KMS-11 (cell line): ENCODE measurements around the gene RALGAPA2.

Experiments used
- H2AFZ ChIP-seq: fragments of 200-600 bp; sonication (generic); 2 replicates; pipeline ENCODE4 v1.6.1; 2016; ENCODE audit warnings: antibody characterized with exemption, mixed run types, low read depth
- H3K27ac ChIP-seq: fragments of 200-600 bp; sonication (generic); 2 replicates; pipeline ENCODE4 v1.6.1; 2016; ENCODE audit warnings: mild to moderate bottlenecking, mixed run types
- H3K27me3 ChIP-seq: fragments of 200-600 bp; sonication (generic); 2 replicates; pipeline ENCODE4 v1.6.1; 2017; ENCODE audit warnings: mild to moderate bottlenecking, low read depth, mixed run types, moderate library complexity; ENCODE audit not compliant: insufficient read depth
- H3K36me3 ChIP-seq: fragments of 200-600 bp; sonication (generic); 2 replicates; pipeline ENCODE4 v1.6.1; 2017; ENCODE audit warnings: mild to moderate bottlenecking, mixed run types; ENCODE audit not compliant: insufficient read depth
- H3K4me1 ChIP-seq: fragments of 200-600 bp; sonication (generic); 2 replicates; pipeline ENCODE4 v1.6.1; 2016; ENCODE audit warnings: mild to moderate bottlenecking, low read depth, mixed run types; ENCODE audit not compliant: poor library complexity, severe bottlenecking
- H3K4me2 ChIP-seq: fragments of 200-600 bp; sonication (generic); 2 replicates; pipeline ENCODE4 v1.7.0; 2016; ENCODE audit warnings: mild to moderate bottlenecking, mixed run types
- H3K4me3 ChIP-seq: fragments of 200-600 bp; sonication (generic); IDR thresholded peaks from 2 replicates; pipeline ENCODE4 v1.6.1; 2017; ENCODE audit warnings: low read depth, low read length, mixed read lengths; ENCODE audit not compliant: insufficient read depth
- H3K79me2 ChIP-seq: fragments of 200-600 bp; sonication (generic); 2 replicates; pipeline ENCODE4 v1.6.1; 2016; ENCODE audit warnings: low read depth, mixed run types; ENCODE audit not compliant: insufficient read depth
- H3K9ac ChIP-seq: fragments of 200-600 bp; sonication (generic); 2 replicates; pipeline ENCODE4 v1.6.1; 2016; ENCODE audit warnings: mild to moderate bottlenecking, mixed run types
- H4K20me1 ChIP-seq: fragments of 200-600 bp; sonication (generic); 2 replicates; pipeline ENCODE4 v1.6.1; 2016; ENCODE audit warnings: mild to moderate bottlenecking, mixed run types; ENCODE audit not compliant: insufficient read depth
- CTCF ChIP-seq: fragments of 200-600 bp; sonication (generic); conservative IDR thresholded peaks from 2 replicates; pipeline ENCODE4 v1.6.1; 2017; ENCODE audit warnings: low read depth, mild to moderate bottlenecking, antibody characterized with exemption, low read length, moderate library complexity, mixed read lengths

The RALGAPA2 gene

GRCh38 chr20:20567712-20568111 is 144.7 kb downstream of the RALGAPA2 start:
- H3K79me2 ChIP-seq: no peaks in the 10 kb centered on the region

GRCh38 chr20:20566516-20566915 is 145.9 kb downstream of the RALGAPA2 start:
- H3K36me3 ChIP-seq: no peaks in the 10 kb centered on the region
- H3K4me2 ChIP-seq: no peak overlapping the region
- no peak overlapping the region for H3K4me3 ChIP-seq
- no peaks in the 10 kb centered on the region for H3K79me2 ChIP-seq
- no peak overlapping the region for H3K27ac ChIP-seq
- H2AFZ ChIP-seq: no peak overlapping the region
- peaks cover 17% of the 10 kb centered on the region for H3K4me1 ChIP-seq
- H3K27me3 ChIP-seq: peaks cover 5% of the 10 kb centered on the region; the same call in 1 of the 2 replicates
- no peak overlapping the region for H3K9ac ChIP-seq
- no peak for TF ChIP-seq CTCF
- no peaks in the 10 kb centered on the region for H4K20me1 ChIP-seq

More at GRCh38 chr20:20567712-20568111, 144.7 kb downstream of the RALGAPA2 start:
- Histone ChIP-seq H3K27me3 (peaks cover 5% of the 10 kb centered on the region; the same call in 1 of the 2 replicates), H3K9ac (no peak overlapping the region), H3K4me3 (no peak overlapping the region), H3K27ac (no peak overlapping the region), H3K4me2 (no peak overlapping the region), H3K4me1 (peaks cover 5% of the 10 kb centered on the region), H3K36me3 (no peaks in the 10 kb centered on the region), H2AFZ (no peak overlapping the region), H4K20me1 (no peaks in the 10 kb centered on the region)
- no peak for TF ChIP-seq CTCF

GRCh38 chr20:20564279-20564678 is 148.2 kb downstream of the RALGAPA2 start:
- Histone ChIP-seq H3K27ac (no peak overlapping the region), H3K79me2 (no peaks in the 10 kb centered on the region), H4K20me1 (no peaks in the 10 kb centered on the region), H3K4me3 (no peak overlapping the region), H2AFZ (no peak overlapping the region), H3K36me3 (no peaks in the 10 kb centered on the region), H3K4me2 (no peak overlapping the region), H3K27me3 (peaks cover 19% of the 10 kb centered on the region; the same call in 1 of the 2 replicates), H3K9ac (no peak overlapping the region), H3K4me1 (peaks cover 22% of the 10 kb centered on the region)
- TF ChIP-seq CTCF: no peak

- Histone ChIP-seq H3K4me1 (peaks cover 22% of the 10 kb centered on the region), H3K9ac (no peak overlapping the region), H4K20me1 (no peaks in the 10 kb centered on the region), H3K4me3 (no peak overlapping the region), H2AFZ (no peak overlapping the region), H3K4me2 (peak overlapping the region; percentile 45), H3K27me3 (peaks cover 19% of the 10 kb centered on the region; the same call in 1 of the 2 replicates), H3K79me2 (no peaks in the 10 kb centered on the region), H3K27ac (no peak overlapping the region), H3K36me3 (no peaks in the 10 kb centered on the region)
- no peak for TF ChIP-seq CTCF
These were observed 149.9 kb downstream of the RALGAPA2 start for GRCh38 chr20:20562507-20562906.
